Measurements from ENCODE around the gene CCDC88B. TPM values are rescaled to one million over a fixed set of nuclear protein-coding genes. Genes with fewer than 3 reads are reported as not detected.

CCDC88B gene
- total RNA-seq, 2 donors from 2014 or later, result 111 to 153 TPM

DNA sequence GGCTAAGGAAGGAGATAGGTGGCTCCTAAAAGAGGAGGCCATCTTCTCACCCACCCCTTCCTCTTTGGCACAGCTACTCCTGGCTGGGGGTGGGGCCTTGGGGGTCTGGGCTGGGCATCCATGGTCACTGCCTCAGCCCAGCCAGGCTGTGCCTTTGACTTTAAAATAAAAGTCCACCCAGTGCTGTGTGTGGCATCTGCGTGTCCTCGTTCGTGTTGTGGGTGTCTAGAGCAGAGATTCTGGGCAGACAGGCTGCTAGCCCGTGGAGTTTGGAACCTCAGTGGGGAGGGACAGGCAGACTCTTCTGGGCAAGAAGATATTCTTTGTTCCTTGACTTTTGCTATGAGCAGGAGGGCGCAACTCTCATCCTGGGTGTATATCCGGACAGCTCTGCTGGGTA, 32.0 kb downstream of the CCDC88B start:
- Mint-ChIP-seq H3K27me3 (no peaks in the 10 kb centered on the region), H3K27ac (no peak overlapping the region), H3K36me3 (ENCODE audit: low read depth) (peaks cover 4% of the 10 kb centered on the region), H3K4me3 (no peak overlapping the region), H3K4me1 (no peaks in the 10 kb centered on the region)
- no peaks in the 10 kb centered on the region for H3K9me3 ChIP-seq (ENCODE audit: control insufficient read depth, low read length, poor library complexity, severe bottlenecking)
- DNase-seq, result no peak
- ATAC-seq, result no peak

- DNase-seq, result no peak
- Mint-ChIP-seq H3K4me1 (no peaks in the 10 kb centered on the region), H3K27ac (no peak overlapping the region), H3K36me3 (ENCODE audit: low read depth) (peaks cover 4% of the 10 kb centered on the region), H3K4me3 (no peak overlapping the region), H3K27me3 (no peaks in the 10 kb centered on the region)
- H3K9me3 ChIP-seq (ENCODE audit: control insufficient read depth, low read length, poor library complexity, severe bottlenecking), result no peaks in the 10 kb centered on the region
- ATAC-seq, result no peak
Measured at GRCh38 chr11:64372802-64373597, 33.0 kb downstream of the CCDC88B start.

DNA sequence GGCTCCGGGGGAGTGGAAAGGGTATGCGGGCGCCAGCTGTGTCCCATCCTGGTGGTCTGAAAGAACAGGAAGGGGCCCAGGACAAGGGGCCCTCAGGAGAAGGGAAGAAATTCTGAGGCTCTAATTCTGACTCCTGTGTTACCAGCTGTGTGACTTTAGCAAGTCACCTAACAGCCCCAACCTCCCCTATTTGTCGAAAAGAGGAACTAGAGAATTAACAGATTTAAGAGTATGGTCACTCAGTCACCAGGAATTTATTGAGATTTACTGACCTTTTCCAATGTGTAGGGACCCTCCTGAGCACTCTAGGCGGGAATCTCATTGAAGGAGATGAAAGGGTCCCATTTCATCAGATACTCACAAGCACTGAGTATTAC, 33.6 kb downstream of the CCDC88B start:
- ATAC-seq (no peak), DNase-seq (no peak)
- no peaks in the 10 kb centered on the region for H3K9me3 ChIP-seq (ENCODE audit: control insufficient read depth, low read length, poor library complexity, severe bottlenecking)
- Mint-ChIP-seq H3K4me1 (no peaks in the 10 kb centered on the region), H3K27me3 (no peaks in the 10 kb centered on the region), H3K27ac (no peak overlapping the region), H3K4me3 (no peak overlapping the region), H3K36me3 (ENCODE audit: low read depth) (peaks cover 4% of the 10 kb centered on the region)

DNA sequence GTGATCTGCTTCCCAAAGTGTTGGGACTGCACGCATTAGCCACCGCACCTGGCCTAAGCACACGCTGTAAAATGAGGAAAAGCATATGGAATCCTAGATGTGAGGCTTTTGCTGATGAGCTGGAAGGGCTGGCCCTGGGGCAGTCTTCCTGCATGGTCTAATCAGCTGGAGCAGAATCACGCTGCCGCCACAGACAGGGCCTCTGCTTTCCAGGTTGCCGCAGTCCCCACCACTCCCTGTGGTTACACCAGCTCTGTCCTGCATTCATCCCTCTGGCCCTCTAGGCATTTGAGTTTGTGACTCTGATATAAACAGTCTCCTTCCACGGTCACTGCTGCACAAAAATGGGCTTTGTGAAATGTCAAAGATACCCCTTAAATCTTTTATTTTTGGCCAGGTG, 36.1 kb downstream of the CCDC88B start:
- no peak overlapping the region for H3K4me3 Mint-ChIP-seq
- no peaks in the 10 kb centered on the region for H3K36me3 Mint-ChIP-seq (ENCODE audit: low read depth)
- H3K27me3 Mint-ChIP-seq, result no peaks in the 10 kb centered on the region
- no peak overlapping the region for H3K27ac Mint-ChIP-seq
- ATAC-seq (no peak), DNase-seq (no peak)
- no peaks in the 10 kb centered on the region for H3K4me1 Mint-ChIP-seq
- no peaks in the 10 kb centered on the region for H3K9me3 ChIP-seq (ENCODE audit: control insufficient read depth, low read length, poor library complexity, severe bottlenecking)

DNA sequence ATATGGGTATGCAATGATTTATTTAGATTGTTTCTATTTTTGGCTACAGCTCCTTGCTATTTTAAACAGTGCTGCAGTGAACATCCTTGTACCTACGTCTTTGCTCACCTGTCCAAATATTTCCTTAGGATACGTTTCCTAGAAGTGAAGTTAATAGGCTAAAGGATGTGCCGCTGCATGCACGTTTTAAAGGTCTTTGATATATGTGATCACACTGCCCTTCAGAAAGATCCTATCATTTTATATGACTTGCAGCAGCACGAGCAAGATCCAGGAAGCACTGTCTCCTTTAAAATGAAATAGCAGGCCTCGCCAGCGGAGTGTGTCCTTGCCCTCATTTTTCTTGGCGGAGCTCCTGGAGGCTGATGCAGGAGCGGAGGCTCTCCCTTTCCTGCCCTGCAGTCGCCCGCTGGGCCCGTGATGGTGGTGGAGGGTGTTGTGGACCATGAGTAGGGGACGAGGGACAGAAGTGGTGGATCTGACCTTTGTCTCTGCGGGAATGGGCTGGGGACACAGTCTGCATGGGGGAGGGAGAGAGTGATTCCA, 38.4 kb downstream of the CCDC88B start:
- H3K36me3 Mint-ChIP-seq (ENCODE audit: low read depth), result no peaks in the 10 kb centered on the region
- no peak overlapping the region for H3K27ac Mint-ChIP-seq
- DNase-seq (no peak), ATAC-seq (no peak)
- no peaks in the 10 kb centered on the region for H3K9me3 ChIP-seq (ENCODE audit: control insufficient read depth, low read length, poor library complexity, severe bottlenecking)
- no peaks in the 10 kb centered on the region for H3K4me1 Mint-ChIP-seq
- H3K4me3 Mint-ChIP-seq, result no peak overlapping the region
- peaks cover 10% of the 10 kb centered on the region for H3K27me3 Mint-ChIP-seq

DNA sequence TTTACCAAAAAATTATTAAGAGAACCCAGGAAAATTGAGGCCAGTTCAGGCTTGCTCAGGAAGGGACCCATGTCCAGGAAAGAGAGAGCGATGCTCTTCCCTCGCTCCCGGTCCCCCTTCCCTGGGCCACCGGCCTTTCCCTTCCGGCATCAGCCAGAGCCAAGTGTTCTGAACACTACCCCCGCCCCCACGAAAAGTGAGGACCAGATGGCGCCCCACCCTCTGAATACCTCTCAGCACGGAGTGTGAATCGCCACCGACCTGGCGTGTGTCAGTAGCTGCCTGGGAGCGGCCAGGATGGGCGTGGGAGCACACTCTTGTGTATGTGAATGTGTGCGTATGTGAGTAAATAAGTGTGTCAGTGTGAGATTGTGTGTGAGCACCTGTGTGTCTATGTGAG, 39.2 kb downstream of the CCDC88B start:
- Mint-ChIP-seq H3K27me3 (peaks cover 15% of the 10 kb centered on the region), H3K4me3 (no peak overlapping the region), H3K36me3 (ENCODE audit: low read depth) (no peaks in the 10 kb centered on the region), H3K4me1 (no peaks in the 10 kb centered on the region), H3K27ac (no peak overlapping the region)
- no peaks in the 10 kb centered on the region for H3K9me3 ChIP-seq (ENCODE audit: control insufficient read depth, low read length, poor library complexity, severe bottlenecking)
- no peak for ATAC-seq
- DNase-seq, result no peak

DNA sequence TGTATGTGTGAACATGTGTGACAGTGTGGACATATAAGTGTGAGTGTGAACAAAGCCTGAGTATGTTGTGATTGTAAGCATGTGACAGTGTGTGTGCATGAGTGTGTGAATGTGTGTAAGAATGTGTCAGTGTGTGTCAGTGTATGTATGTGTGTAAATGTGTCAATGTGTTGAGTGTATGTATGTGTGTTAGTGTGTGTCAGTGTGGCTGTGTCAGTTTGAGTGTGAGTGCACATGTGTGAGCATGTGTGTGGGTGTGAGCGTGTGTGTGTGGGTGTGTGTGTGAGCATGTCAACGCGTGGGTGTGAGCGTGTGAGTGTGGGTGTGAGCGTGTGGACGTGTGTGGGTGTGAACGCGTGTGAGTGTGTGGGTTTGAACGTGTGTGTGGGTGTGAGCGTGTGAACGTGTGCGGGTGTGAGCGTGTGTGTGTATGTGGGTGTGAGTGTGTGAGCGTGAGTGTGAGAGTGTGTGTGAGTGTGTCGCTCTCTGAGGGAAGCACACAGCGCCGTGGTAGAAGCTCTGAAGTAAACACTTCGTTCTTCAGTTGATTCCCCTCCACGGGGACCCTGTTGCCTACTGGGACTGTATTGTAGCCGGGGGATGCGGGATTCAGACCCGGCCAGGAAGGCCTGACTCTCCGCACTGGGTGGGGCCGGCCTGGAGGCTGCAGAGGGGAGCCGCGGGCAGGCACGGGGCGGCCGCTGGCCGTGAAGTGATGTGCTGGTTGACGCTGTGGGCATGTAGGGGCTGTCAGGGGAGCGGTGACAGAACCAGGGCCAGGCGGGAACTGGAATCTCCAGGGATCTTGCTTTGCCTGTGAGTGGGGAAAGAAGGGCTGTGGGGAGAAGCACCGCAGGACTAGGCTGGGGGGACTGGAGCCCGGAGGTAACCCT, 40.1 kb downstream of the CCDC88B start:
- no peaks in the 10 kb centered on the region for H3K36me3 Mint-ChIP-seq (ENCODE audit: low read depth)
- DNase-seq, result no peak
- peaks cover 15% of the 10 kb centered on the region for H3K27me3 Mint-ChIP-seq

DNA sequence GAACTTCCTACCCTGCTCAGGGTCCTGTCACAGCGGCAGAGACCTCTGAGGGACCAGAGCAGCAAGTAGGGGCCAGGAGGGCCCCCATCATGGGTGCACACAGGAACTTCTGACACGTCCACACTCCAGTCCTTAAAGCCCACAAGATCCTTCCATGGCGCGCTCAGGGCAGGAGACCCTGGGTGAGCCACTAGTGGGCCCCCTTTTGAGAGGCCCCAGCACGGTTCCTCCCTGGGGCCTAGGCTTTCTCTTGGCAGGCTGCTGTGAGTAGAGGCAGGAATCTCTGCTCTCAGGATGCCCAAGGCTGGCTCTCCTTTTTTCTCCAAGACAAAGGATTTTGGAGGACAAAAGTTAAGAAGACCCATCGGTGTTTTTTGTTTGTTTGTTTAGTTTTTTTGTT, 41.3 kb downstream of the CCDC88B start:
- Mint-ChIP-seq H3K27me3 (peaks cover 15% of the 10 kb centered on the region), H3K4me3 (no peak overlapping the region), H3K4me1 (peaks cover 4% of the 10 kb centered on the region), H3K36me3 (ENCODE audit: low read depth) (no peaks in the 10 kb centered on the region), H3K27ac (no peak overlapping the region)
- ATAC-seq (no peak), DNase-seq (no peak)
- no peaks in the 10 kb centered on the region for H3K9me3 ChIP-seq (ENCODE audit: control insufficient read depth, low read length, poor library complexity, severe bottlenecking)

More for the DNA sequence above, 40.1 kb downstream of the CCDC88B start:
- ATAC-seq, result no peak
- Mint-ChIP-seq H3K4me3 (no peak overlapping the region), H3K27ac (no peak overlapping the region), H3K4me1 (no peaks in the 10 kb centered on the region)
- H3K9me3 ChIP-seq (ENCODE audit: control insufficient read depth, low read length, poor library complexity, severe bottlenecking), result no peaks in the 10 kb centered on the region

DNA sequence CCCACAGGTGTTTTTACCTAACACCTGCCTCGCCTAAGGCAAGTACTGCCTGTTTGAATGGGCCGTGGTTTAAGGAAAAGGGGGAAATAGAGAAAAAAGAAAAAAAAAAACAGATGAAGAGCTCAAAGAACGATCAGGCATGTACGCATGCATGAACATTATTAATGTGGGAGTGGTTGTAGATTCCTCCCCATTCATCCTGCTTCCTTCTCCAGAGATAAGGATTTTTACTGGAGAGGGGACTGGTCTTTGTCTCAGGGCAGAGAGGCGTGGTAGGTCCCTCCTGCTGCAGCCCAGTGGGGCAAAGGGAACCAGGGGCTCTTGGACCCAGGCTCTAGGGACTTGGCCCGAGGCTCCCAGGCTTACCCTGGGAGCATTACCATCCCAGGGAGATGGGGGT, 42.0 kb downstream of the CCDC88B start:
- H3K27me3 Mint-ChIP-seq, result peaks cover 15% of the 10 kb centered on the region
- no peaks in the 10 kb centered on the region for H3K9me3 ChIP-seq (ENCODE audit: control insufficient read depth, low read length, poor library complexity, severe bottlenecking)
- H3K27ac Mint-ChIP-seq, result no peak overlapping the region
- peaks cover 9% of the 10 kb centered on the region for H3K4me1 Mint-ChIP-seq
- no peak overlapping the region for H3K4me3 Mint-ChIP-seq
- DNase-seq (no peak), ATAC-seq (no peak)
- no peaks in the 10 kb centered on the region for H3K36me3 Mint-ChIP-seq (ENCODE audit: low read depth)

DNA sequence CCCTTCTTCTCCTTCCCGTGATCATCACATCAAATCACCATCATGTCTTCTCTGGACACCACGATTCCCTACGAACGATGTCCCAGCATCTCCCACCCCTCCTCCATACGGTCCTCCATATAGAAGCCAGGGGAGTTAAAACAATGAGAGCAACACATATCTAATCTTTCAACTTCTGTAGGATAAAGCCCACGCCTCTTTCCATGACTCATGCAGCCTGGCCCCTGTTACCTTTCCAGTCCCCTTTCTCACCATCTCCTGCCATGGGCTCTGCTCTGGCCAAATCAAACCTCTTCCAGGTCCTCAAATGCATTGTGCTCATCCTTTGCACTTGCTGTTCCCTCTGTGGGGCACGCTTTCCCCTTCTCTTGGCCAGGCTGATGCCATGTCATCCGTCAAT, 42.6 kb downstream of the CCDC88B start:
- no peaks in the 10 kb centered on the region for H3K36me3 Mint-ChIP-seq (ENCODE audit: low read depth)
- peaks cover 15% of the 10 kb centered on the region for H3K27me3 Mint-ChIP-seq
- no peaks in the 10 kb centered on the region for H3K9me3 ChIP-seq (ENCODE audit: control insufficient read depth, low read length, poor library complexity, severe bottlenecking)
- no peak overlapping the region for H3K4me3 Mint-ChIP-seq
- ATAC-seq (no peak), DNase-seq (no peak)
- no peak overlapping the region for H3K27ac Mint-ChIP-seq
- peaks cover 9% of the 10 kb centered on the region for H3K4me1 Mint-ChIP-seq

DNA sequence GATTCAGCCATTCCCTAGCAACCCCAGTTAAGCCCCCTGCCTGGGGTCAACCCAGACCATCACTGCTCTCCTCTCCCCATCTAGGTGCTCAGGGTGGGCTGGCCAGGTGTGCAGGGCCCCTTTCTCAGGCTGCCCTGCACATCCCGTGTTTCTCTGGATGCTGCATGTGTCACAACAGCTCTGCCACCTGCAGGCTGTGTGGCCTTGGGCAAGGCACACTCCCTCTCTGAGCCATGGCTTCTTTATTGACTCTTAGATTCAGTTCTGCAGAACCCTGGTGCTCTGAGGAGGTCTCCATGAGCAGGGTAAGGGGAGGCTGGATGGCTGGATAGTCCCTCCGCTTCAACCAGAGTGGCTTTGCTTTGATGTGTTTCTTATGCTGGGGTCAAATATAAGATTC, 43.6 kb downstream of the CCDC88B start:
- peaks cover 2% of the 10 kb centered on the region for H3K36me3 Mint-ChIP-seq (ENCODE audit: low read depth)
- no peak overlapping the region for H3K27ac Mint-ChIP-seq
- ATAC-seq (no peak), DNase-seq (no peak)
- no peaks in the 10 kb centered on the region for H3K9me3 ChIP-seq (ENCODE audit: control insufficient read depth, low read length, poor library complexity, severe bottlenecking)
- H3K4me1 Mint-ChIP-seq, result peaks cover 9% of the 10 kb centered on the region
- H3K27me3 Mint-ChIP-seq, result peaks cover 20% of the 10 kb centered on the region
- H3K4me3 Mint-ChIP-seq, result no peak overlapping the region

DNA sequence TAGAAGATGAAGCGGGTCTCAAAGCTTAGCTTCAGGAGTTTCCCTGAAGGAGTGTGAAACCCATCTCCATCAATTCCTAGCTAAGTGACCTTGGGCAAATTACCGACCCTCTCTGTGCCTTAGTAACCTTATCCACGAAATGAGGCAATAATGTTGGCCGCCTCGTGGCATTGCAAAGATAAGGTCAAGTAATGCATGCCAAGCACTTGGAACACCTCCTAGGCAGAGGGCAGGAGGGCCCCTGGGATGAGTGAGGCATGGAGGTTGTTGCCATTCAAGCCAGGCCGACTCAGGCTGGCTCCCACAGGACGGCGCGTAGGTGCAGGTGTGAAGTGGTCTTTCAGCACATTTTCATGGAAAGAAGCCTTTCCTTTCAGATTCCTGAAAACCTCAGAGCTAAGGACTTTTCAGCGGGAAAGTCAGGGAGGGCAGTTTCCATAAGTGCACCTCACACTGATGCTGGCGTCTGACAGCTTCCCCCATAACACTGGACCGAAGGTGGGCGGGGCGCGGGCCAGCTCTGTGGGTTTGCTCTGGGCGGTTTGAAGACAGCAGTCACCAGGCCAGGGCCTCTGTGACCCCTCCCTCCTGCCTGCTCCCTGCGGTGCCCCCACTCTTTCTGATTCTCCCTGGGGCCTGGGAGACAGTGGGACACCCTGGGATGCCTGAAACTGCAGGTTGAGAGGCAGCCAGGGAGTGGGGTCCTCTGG, 44.2 kb downstream of the CCDC88B start:
- Mint-ChIP-seq H3K27ac (no peak overlapping the region), H3K4me3 (no peak overlapping the region), H3K4me1 (peaks cover 9% of the 10 kb centered on the region), H3K36me3 (ENCODE audit: low read depth) (peaks cover 2% of the 10 kb centered on the region), H3K27me3 (peaks cover 24% of the 10 kb centered on the region)
- DNase-seq, result no peak
- H3K9me3 ChIP-seq (ENCODE audit: control insufficient read depth, low read length, poor library complexity, severe bottlenecking), result no peaks in the 10 kb centered on the region
- no peak for ATAC-seq
